ENCODE data around the gene PSKH1.

- TF ChIP-seq E2F3 (CRISPR knock-in tag; IDR thresholded peaks at IDR 0.05), result no peak
- TF ChIP-seq USF1 (CRISPR knock-in tag; IDR thresholded peaks at IDR 0.05), result no peak
- TF ChIP-seq ZFX (CRISPR knock-in tag; IDR thresholded peaks at IDR 0.05), result no peak
- no peak for TF ChIP-seq CHD2 (IDR thresholded peaks at IDR 0.05; ENCODE audit: low read depth, low read length)
- no peak for TF ChIP-seq ETV6 (IDR thresholded peaks at IDR 0.05; ENCODE audit: borderline replicate concordance in 1 of 2, low read depth in 2 of 2, low read length in 1 of 2)
- no peak for TF ChIP-seq ETV6 (CRISPR knock-in tag; IDR thresholded peaks at IDR 0.05; ENCODE audit: borderline replicate concordance)
- no peak for TF ChIP-seq ZNF184 (CRISPR knock-in tag; IDR thresholded peaks at IDR 0.05)
- TF ChIP-seq PKNOX1 (IDR thresholded peaks at IDR 0.05), result no peak
Measured at GRCh38 chr16:67957622-67958021, 64.6 kb downstream of the PSKH1 start.
